ENCODE data around the gene SMARCC2. TPM values are rescaled to one million over a fixed set of nuclear protein-coding genes. Genes with fewer than 3 reads are reported as not detected.

The SMARCC2 gene
- total and polyA plus RNA-seq, 2 donors = 51.1 to 68.8 TPM

- DNase-seq (ENCODE audit: extremely low spot score) = no peak
- Histone ChIP-seq H3K36me3 (ENCODE audit: insufficient read depth) (peaks cover under 1% of the 10 kb centered on the region), H3K4me1 (ENCODE audit: insufficient read depth) (peaks cover 3% of the 10 kb centered on the region), H3K27ac (ENCODE audit: low read depth) (no peak overlapping the region), H3K4me3 (ENCODE audit: low read depth, low read length) (no peak overlapping the region)
- WGBS = 79% methylated on average over 4 of the region's 4 CpGs
Observed at GRCh38 chr12:56143217-56143616, 46.1 kb downstream of the SMARCC2 start.

DNA sequence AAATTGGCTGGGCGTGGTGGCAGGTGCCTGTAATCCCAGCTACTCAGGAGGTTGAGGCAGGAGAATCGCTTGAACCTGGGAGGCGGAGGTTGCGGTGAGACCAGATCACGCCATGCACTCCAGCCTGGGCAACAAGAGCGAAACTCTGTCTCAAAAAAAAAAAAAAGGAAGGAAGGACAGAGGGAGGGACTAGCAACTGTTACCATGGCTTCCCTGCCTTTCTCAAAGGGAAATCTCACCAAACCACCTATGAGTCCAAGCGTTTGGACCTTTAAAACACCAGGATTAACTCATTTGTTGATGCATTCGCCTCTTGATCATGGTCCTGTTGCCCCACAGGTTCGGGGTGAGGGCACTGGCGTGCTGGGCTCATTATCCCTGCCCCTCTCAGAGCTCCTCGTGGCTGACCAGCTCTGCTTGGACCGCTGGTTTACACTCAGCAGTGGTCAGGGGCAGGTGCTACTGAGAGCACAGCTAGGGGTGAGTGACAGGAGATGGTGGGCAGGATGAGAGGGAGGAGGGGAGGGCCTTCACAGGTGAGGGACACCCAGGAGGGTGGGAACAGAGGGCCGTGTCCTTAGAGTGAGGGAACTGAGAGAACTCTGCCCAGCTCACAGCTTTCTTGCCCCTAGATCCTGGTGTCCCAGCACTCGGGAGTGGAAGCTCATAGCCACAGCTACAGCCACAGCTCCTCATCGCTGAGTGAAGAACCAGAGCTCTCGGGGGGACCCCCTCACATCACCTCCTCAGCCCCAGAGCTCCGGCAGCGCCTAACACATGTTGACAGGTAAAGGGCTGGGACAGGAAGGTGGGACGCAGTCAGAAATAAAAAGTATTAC lies 47.1 kb downstream of the SMARCC2 start:
- WGBS = 90% methylated on average over 19 of the region's 19 CpGs
- Histone ChIP-seq H3K36me3 (ENCODE audit: insufficient read depth) (peaks cover 6% of the 10 kb centered on the region), H3K4me1 (ENCODE audit: insufficient read depth) (peaks cover 3% of the 10 kb centered on the region), H3K27ac (ENCODE audit: low read depth) (no peak overlapping the region), H3K4me3 (ENCODE audit: low read depth, low read length) (no peak overlapping the region)
- no peak for DNase-seq (ENCODE audit: extremely low spot score)

- Histone ChIP-seq H3K4me3 (ENCODE audit: low read depth, low read length) (no peak overlapping the region), H3K4me1 (ENCODE audit: insufficient read depth) (no peaks in the 10 kb centered on the region), H3K27ac (ENCODE audit: low read depth) (no peak overlapping the region), H3K36me3 (ENCODE audit: insufficient read depth) (peaks cover 11% of the 10 kb centered on the region)
- WGBS = 94% methylated on average over 14 of the region's 14 CpGs
- no peak for DNase-seq (ENCODE audit: extremely low spot score)
Observed at GRCh38 chr12:56137853-56138571, 51.3 kb downstream of the SMARCC2 start.

DNA sequence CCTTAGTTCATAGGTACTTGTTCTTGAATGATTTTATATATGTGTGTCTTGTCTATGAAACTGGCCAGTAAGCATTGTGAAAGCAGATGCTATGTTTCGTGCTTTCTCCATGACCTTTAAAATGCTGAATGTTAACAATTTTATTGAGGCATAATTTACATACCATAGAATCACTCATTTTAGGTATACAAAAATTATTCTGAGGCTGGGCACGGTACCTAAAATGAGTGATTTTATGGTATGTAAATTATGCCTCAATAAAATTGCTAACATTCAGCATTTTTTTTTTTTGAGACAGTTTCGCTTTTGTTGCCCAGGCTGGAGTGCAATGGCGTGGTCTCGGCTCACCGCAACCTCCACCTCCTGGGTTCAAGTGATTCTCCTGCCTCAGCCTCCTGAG lies 54.4 kb downstream of the SMARCC2 start:
- DNase-seq (ENCODE audit: extremely low spot score) = no peak
- Histone ChIP-seq H3K4me3 (ENCODE audit: low read depth, low read length) (no peak overlapping the region), H3K4me1 (ENCODE audit: insufficient read depth) (no peaks in the 10 kb centered on the region), H3K36me3 (ENCODE audit: insufficient read depth) (peaks cover 18% of the 10 kb centered on the region), H3K27ac (ENCODE audit: low read depth) (no peak overlapping the region)
- 93% methylated on average over 6 of the region's 6 CpGs for WGBS

- Histone ChIP-seq H3K27ac (ENCODE audit: low read depth) (no peak overlapping the region), H3K36me3 (ENCODE audit: insufficient read depth) (peaks cover 12% of the 10 kb centered on the region)
- 85% methylated on average over 4 of the region's 4 CpGs for WGBS
Observed at GRCh38 chr12:56130876-56131275, 58.4 kb downstream of the SMARCC2 start.

GRCh38 chr12:56129942-56130495 lies 59.3 kb downstream of the SMARCC2 start:
- no peak overlapping the region for H3K4me3 ChIP-seq (ENCODE audit: low read depth, low read length)
- no peak for DNase-seq (ENCODE audit: extremely low spot score)
- H3K36me3 ChIP-seq (ENCODE audit: insufficient read depth) = peaks cover 12% of the 10 kb centered on the region
- WGBS = 65% methylated on average over 22 of the region's 22 CpGs
- H3K27ac ChIP-seq (ENCODE audit: low read depth) = no peak overlapping the region
- H3K4me1 ChIP-seq (ENCODE audit: insufficient read depth) = no peaks in the 10 kb centered on the region

More at GRCh38 chr12:56130876-56131275, 58.4 kb downstream of the SMARCC2 start:
- Histone ChIP-seq H3K4me1 (ENCODE audit: insufficient read depth) (no peaks in the 10 kb centered on the region), H3K4me3 (ENCODE audit: low read depth, low read length) (no peak overlapping the region)
- DNase-seq (ENCODE audit: extremely low spot score) = no peak

DNA sequence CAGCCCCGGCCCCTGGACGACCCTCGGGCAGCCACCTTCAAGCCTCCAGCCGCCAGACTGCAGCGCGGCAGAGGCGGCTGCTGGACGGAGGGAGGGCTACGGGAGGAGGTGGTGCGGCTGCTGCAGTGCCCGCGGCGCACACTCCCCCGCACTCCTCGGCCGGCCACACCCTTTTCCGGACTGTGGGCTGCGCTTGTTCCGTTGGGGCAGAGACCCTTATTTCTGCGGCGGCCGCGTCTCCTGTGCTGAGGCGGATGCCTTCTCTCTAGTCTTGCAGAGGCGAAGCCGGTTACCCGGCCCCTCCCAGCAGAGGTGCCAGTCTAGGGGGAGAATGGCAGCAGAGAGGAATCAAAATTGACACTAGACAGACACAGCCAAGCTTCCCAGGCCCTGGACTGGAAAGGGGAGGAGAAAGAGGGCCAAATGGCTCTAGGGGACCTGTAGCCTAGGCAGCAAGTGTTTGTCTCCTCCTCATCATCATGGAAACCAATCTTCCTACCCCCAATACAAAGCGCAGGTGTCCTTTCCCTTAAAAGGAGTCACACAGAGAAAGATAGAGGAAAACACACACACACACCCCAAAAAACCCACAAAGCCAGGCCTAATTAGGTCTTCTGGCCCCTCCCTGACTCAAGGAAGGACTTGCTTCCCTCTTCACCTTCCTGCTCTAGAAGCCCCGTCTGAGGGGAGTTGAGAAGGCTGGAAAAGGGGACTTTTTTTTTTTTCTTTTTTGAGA lies 59.9 kb downstream of the SMARCC2 start:
- H3K4me3 ChIP-seq (ENCODE audit: low read depth, low read length) = peak overlapping the region; percentile 67
- H3K27ac ChIP-seq (ENCODE audit: low read depth) = no peak overlapping the region
- no peak for DNase-seq (ENCODE audit: extremely low spot score)
- 2% methylated on average over 29 of the region's 29 CpGs for WGBS
- H3K4me1 ChIP-seq (ENCODE audit: insufficient read depth) = no peaks in the 10 kb centered on the region
- peaks cover 12% of the 10 kb centered on the region for H3K36me3 ChIP-seq (ENCODE audit: insufficient read depth)

DNA sequence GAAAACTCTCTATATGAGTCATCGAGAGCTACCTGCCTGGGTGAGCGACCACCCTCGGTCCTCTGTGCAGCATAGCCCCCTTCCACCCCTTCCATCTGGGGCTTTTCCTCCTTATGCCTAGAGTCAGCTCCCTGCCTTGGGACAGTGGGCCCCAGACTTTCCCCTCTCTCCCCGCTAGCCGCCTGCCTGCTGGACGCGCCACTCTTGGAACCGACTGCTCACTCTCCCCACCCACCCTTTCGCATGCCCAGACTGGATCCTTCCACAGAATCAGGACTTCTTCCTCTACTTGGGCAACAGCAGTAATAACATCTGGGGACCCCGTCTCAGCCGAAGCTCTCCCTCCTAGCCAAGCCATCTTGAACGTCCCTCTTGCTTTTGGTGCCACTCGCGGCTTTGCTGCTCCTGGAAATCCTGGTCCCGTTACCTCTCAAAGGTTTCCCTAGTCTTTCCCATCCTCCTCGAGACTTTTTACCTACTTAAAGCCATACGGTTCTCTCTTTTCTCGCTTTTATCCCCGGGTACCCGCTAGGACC lies 60.5 kb downstream of the SMARCC2 start:
- Histone ChIP-seq H3K4me1 (ENCODE audit: insufficient read depth) (no peaks in the 10 kb centered on the region), H3K36me3 (ENCODE audit: insufficient read depth) (peaks cover 12% of the 10 kb centered on the region), H3K4me3 (ENCODE audit: low read depth, low read length) (peak overlapping the region; percentile 67), H3K27ac (ENCODE audit: low read depth) (peak overlapping the region; percentile 86)
- no peak for DNase-seq (ENCODE audit: extremely low spot score)
- under 1% methylated on average over 20 of the region's 20 CpGs for WGBS

DNA sequence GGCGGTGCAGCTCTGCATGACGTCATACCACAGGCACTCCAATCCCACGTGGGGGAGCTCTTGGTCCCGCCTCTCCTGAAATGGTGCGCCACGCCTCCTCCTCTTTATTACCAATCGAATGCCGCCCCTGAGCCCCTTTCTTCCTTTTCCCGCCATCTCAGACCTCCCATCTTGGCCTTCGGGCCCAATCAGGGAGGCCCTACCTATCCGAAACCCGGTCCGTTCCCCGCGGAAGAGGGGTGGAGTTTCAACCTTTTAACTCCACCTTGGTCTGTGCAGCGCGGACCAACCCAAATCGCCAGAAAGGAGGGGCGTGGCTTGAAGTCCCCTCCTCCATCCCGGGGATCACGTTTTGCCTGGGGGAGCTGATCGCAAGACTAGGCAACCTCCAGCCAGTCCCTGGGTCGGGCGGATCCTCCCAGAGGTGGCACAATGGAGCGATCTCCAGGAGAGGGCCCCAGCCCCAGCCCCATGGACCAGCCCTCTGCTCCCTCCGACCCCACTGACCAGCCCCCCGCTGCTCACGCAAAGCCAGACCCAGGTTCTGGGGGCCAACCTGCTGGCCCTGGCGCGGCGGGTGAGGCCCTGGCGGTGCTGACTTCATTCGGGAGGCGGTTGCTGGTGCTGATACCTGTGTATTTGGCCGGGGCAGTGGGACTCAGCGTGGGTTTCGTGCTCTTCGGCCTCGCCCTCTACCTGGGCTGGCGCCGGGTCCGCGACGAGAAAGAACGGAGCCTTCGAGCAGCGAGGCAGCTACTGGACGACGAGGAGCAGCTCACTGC lies 61.2 kb downstream of the SMARCC2 start, which contains the start of gene ESYT1:
ESYT1 (plus strand) TSS at position 380 of the 782 bp plus-strand sequence; CDS start at position 433, 53 bp downstream.
- DNase-seq (ENCODE audit: extremely low spot score) = peak; percentile 100
- Histone ChIP-seq H3K4me1 (ENCODE audit: insufficient read depth) (no peaks in the 10 kb centered on the region), H3K27ac (ENCODE audit: low read depth) (peak within 1 kb of the TSS; percentile 86), H3K4me3 (ENCODE audit: low read depth, low read length) (peak within 1 kb of the TSS; percentile 67), H3K36me3 (ENCODE audit: insufficient read depth) (peaks cover 8% of the 10 kb centered on the region)
- WGBS = under 1% methylated on average over 49 of the region's 49 CpGs

DNA sequence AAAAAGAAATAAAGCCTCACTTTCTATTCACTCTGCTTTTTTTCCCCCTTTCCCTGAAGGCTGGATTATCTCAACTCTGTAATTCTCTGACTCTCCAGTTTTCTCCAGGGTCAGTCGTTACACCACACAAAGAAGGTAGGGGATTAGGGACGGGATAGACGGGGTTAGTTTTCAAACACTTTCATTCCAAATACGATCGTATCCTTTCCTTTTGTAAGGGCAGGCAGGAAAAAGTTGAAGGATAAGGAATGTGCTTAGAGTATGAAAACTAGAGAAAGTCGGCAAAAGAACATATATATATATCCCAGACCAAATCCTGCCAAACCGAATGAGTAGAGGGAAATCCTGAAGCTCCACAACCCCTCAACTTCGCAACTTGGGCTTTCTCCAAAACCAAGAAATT lies 61.8 kb downstream of the SMARCC2 start:
- no peak for DNase-seq (ENCODE audit: extremely low spot score)
- Histone ChIP-seq H3K27ac (ENCODE audit: low read depth) (peak overlapping the region; percentile 69), H3K4me1 (ENCODE audit: insufficient read depth) (no peaks in the 10 kb centered on the region), H3K4me3 (ENCODE audit: low read depth, low read length) (no peak overlapping the region), H3K36me3 (ENCODE audit: insufficient read depth) (peaks cover 5% of the 10 kb centered on the region)
- under 1% methylated on average over 8 of the region's 8 CpGs for WGBS

- Histone ChIP-seq H3K4me1 (ENCODE audit: insufficient read depth) (no peaks in the 10 kb centered on the region), H3K27ac (ENCODE audit: low read depth) (peak overlapping the region; percentile 69), H3K36me3 (ENCODE audit: insufficient read depth) (peaks cover 4% of the 10 kb centered on the region), H3K4me3 (ENCODE audit: low read depth, low read length) (no peak overlapping the region)
- WGBS = 54% methylated on average over 3 of the region's 3 CpGs
- DNase-seq (ENCODE audit: extremely low spot score) = no peak
Observed at GRCh38 chr12:56126732-56127239, 62.5 kb downstream of the SMARCC2 start.

DNA sequence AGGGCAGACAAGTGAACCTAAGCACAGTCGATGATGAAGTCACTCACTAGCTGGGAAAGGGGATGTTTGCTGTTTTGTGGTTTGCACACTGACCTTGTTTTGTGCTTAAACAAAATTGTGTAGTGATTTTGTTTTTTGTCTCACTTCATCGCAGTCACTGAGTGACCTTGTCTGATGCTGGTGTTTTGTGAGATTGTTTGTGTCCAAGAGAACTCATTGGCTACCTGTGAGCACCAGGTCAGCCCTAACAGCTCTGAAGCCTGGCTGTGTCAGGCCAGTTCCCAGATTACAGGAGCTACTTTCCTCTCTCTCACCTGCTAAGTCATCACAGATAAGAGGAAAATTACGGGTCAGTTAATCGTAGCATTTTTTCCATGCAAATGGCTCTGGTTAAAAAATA lies 65.2 kb downstream of the SMARCC2 start:
- Histone ChIP-seq H3K36me3 (ENCODE audit: insufficient read depth) (no peaks in the 10 kb centered on the region), H3K4me1 (ENCODE audit: insufficient read depth) (no peaks in the 10 kb centered on the region), H3K4me3 (ENCODE audit: low read depth, low read length) (no peak overlapping the region), H3K27ac (ENCODE audit: low read depth) (no peak overlapping the region)
- no peak for DNase-seq (ENCODE audit: extremely low spot score)
- 83% methylated on average over 4 of the region's 4 CpGs for WGBS
